Common myeloid progenitor, CD34-positive (primary cell): ENCODE results near the gene ATP12A.

Source experiments
- CTCF ChIA-PET: fragments of 350-600 bp; sonication (Branson Sonifier 250); formaldehyde crosslinking; loops from one replicate; lab custom pipeline; 2021; ENCODE audit warnings: antibody characterized with exemption; lab: Charles Lee
- POLR2A ChIA-PET: fragments of 350-600 bp; sonication (Branson Sonifier 250); formaldehyde crosslinking; loops from one replicate; lab custom pipeline; 2021; ENCODE audit warnings: antibody characterized with exemption; lab: Charles Lee
- DNase-seq, 3 donors: peaks; one replicate each; pipeline versions ENCODE4 v3.0.0 to v3.0.0-alpha.2; 2013
- H3K27ac ChIP-seq, 2 experiments: 1 replicate in 1 of 2; 2 replicates in 1 of 2; pipeline ENCODE4 v1.7.0; 2013; ENCODE audit warnings: inconsistent platforms in 2 of 2, low read length in 2 of 2, mild to moderate bottlenecking in 2 of 2, low read depth in 1 of 2, moderate library complexity in 1 of 2; ENCODE audit not compliant: severe bottlenecking in 2 of 2, insufficient read depth in 1 of 2, poor library complexity in 1 of 2
- H3K27me3 ChIP-seq, 5 experiments: replicated peaks in 2 of 5; 1 replicate in 3 of 5; 2 replicates in 2 of 5; pipeline versions ENCODE4 v1.6.1 to v1.7.0; 2013; ENCODE audit warnings: low read length in 4 of 5, mild to moderate bottlenecking in 2 of 5, moderate library complexity in 2 of 5, inconsistent platforms in 1 of 5; ENCODE audit not compliant: insufficient read depth in 5 of 5, control insufficient read depth in 4 of 5
- H3K36me3 ChIP-seq, 4 experiments: 1 replicate in 2 of 4; 2 replicates in 2 of 4; pipeline versions ENCODE4 v1.6.1 to v1.7.0; 2013; ENCODE audit warnings: low read length in 3 of 4, control low read depth in 1 of 4, mild to moderate bottlenecking in 1 of 4; ENCODE audit not compliant: control insufficient read depth in 4 of 4, insufficient read depth in 4 of 4
- H3K4me1 ChIP-seq, 4 experiments: 1 replicate in 3 of 4; 2 replicates in 1 of 4; pipeline versions ENCODE4 v1.6.1 to v1.7.1; 2013; ENCODE audit warnings: low read length in 3 of 4, mild to moderate bottlenecking in 3 of 4, control low read depth in 1 of 4, inconsistent platforms in 1 of 4, moderate library complexity in 1 of 4; ENCODE audit not compliant: control insufficient read depth in 4 of 4, insufficient read depth in 4 of 4; ENCODE audit errors: control extremely low read depth in 1 of 4
- H3K4me3 ChIP-seq, 7 experiments: 1 replicate in 4 of 7; 2 replicates in 3 of 7; pipeline versions ENCODE4 v1.5.1 to v1.7.0; 2013; ENCODE audit warnings: mild to moderate bottlenecking in 7 of 7, low read length in 6 of 7, moderate library complexity in 6 of 7, inconsistent platforms in 2 of 7, low read depth in 2 of 7, control low read depth in 1 of 7; ENCODE audit not compliant: insufficient read depth in 4 of 7, control insufficient read depth in 1 of 7; ENCODE audit errors: extremely low read depth in 1 of 7
- H3K9me3 ChIP-seq, 5 experiments: 1 replicate in 4 of 5; 2 replicates in 1 of 5; pipeline versions ENCODE4 v1.6.1 to v1.7.1; 2013; ENCODE audit warnings: low read length in 4 of 5, mild to moderate bottlenecking in 2 of 5, inconsistent platforms in 1 of 5, low read depth in 1 of 5, moderate library complexity in 1 of 5; ENCODE audit not compliant: control insufficient read depth in 4 of 5, insufficient read depth in 2 of 5; ENCODE audit errors: control extremely low read depth in 1 of 5
- WGBS: methylation state at CpG from one replicate; pipeline ENCODE4 v1.1.5; 2013; ENCODE audit not compliant: insufficient coverage; 5-methylcytosine and 5-hydroxymethylcytosine counted together

The ATP12A gene

DNA sequence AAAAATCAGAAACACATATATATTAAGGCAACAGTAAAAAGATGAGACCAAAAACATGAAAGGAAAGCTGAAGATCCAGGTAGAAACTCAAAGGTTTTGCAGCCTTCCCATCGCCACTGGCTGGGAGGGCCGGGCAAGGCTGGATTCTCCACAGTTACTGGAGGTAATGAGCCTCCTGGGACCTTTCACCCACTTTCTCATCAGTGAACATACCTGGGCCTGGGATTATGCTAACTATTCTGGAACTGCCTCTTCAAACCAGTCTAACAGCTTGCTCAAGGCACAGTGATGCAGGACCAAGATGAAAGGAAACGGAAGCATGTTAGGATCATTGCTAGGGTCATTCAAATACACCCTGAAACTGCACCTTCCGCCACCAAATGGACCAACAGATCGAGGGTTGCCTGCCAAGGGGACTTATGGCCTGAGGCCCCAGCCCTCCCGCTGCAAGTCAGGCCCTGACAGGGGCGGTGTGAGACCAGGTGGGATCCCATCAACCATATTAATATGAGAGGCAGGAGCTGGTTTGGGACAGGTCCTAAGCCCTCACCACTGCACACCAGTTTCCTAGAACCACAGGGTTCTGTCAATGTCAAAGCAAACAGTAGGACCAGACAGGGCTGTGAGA lies 28.4 kb upstream of the ATP12A start:
- H3K27ac ChIP-seq: no peak overlapping the region
- POLR2A ChIA-PET: no interaction called here
- no peaks in the 10 kb centered on the region for H3K27me3 ChIP-seq
- peaks cover 0 to 3% (median 0%) of the 10 kb centered on the region in 5 experiments for H3K9me3 ChIP-seq
- DNase-seq: no peak
- H3K36me3 ChIP-seq: no peaks in the 10 kb centered on the region
- no peak overlapping the region for H3K4me3 ChIP-seq
- WGBS: 100% methylated on average over 6 of the region's 7 CpGs
- CTCF ChIA-PET: no interaction called here
- peaks cover 0 to 4% (median 0%) of the 10 kb centered on the region in 4 experiments for H3K4me1 ChIP-seq

DNA sequence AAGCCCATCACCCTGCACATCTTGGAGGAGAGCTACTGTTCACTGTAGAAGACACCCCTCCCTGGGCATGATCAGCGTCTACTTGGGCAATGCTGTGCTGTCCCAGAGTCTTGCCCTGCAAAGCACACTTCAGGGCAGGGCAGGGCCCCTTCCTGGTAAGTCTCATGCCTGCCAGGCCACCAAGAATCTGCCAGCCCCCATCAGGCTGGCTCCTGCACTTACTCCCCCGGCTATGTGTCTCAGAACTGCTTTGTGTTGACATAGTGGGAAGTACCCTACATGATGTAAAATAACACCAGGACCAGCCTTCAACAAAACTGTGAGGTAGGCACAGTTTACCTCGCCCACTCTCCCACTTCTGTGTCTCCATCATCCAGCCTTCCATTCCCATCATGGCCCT lies 27.8 kb upstream of the ATP12A start:
- no peaks in the 10 kb centered on the region for H3K36me3 ChIP-seq
- no peak overlapping the region for H3K27ac ChIP-seq
- H3K27me3 ChIP-seq: no peaks in the 10 kb centered on the region
- ChIA-PET CTCF (no interaction called here), POLR2A (no interaction called here)
- peaks cover 0 to 3% (median 0%) of the 10 kb centered on the region in 5 experiments for H3K9me3 ChIP-seq
- WGBS: 100% methylated on average over 3 of the region's 3 CpGs
- no peak for DNase-seq
- no peak overlapping the region for H3K4me3 ChIP-seq
- peaks cover 0 to 4% (median 0%) of the 10 kb centered on the region in 4 experiments for H3K4me1 ChIP-seq

DNA sequence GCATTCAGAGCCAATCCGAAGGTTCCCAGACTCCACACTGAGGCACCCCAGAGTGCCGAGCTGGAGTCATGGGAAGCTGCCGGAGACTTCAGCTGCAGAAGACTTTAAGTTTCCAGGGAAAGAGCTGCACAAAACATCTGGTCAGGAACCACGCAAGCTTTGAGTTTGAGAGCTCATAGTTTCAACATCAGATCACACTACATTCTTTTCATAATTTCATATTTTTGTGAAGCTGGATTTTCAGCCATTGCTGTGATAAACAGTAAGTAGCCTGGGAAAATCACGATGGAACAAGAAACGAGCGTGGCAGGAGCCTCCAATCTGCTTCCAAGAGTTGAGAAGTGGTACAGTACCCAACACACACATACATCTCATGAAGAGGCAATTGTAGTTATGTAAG lies 25.5 kb upstream of the ATP12A start:
- H3K27ac ChIP-seq: no peak overlapping the region
- peaks cover 0 to 2% (median 0%) of the 10 kb centered on the region in 5 experiments for H3K27me3 ChIP-seq
- CTCF ChIA-PET: interaction anchor here (0.7 to 1.3 kb wide), 4 partner anchors 18 to 76 kb away, joined by 3 to 5 read pairs (median 3); no protein-coding TSS in a partner anchor
- H3K4me1 ChIP-seq: peaks cover 0 to 4% (median 0%) of the 10 kb centered on the region in 4 experiments
- no peaks in the 10 kb centered on the region for H3K36me3 ChIP-seq
- DNase-seq: no peak
- H3K4me3 ChIP-seq: no peak overlapping the region
- 98% methylated on average over 5 of the region's 7 CpGs for whole genome bisulfite sequencing
- peaks cover 0 to 3% (median 0%) of the 10 kb centered on the region in 5 experiments for H3K9me3 ChIP-seq
- POLR2A ChIA-PET: no interaction called here

DNA sequence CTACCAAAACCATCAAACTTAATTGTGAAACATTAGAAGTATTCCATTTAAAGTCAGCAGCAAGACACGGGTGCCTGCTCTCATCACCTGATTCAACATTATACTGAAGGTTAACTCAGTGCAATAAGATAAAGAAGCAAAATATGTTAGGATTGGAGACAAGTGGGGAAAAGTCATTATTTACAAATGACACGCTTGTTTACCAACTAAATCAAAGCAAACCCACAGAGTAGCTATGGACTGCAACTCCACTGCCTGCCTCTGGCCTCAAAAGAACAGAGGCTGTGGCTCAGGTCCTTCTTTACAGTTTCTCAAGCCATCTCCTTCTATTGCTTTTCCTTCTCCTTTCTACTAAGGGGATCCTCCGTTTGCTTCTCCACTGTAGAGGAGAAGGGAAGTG lies 21.0 kb upstream of the ATP12A start:
- H3K36me3 ChIP-seq: no peaks in the 10 kb centered on the region
- ChIA-PET POLR2A (no interaction called here), CTCF (interaction anchor here (1.0 to 2.9 kb wide), 3 partner anchors 11 to 26 kb away, joined by 3 to 10 read pairs (median 5); no protein-coding TSS in a partner anchor)
- no peak for DNase-seq
- no peak overlapping the region for H3K27ac ChIP-seq
- H3K4me1 ChIP-seq: no peaks in the 10 kb centered on the region
- H3K27me3 ChIP-seq: peaks cover 0 to 2% (median 0%) of the 10 kb centered on the region in 5 experiments
- no peaks in the 10 kb centered on the region for H3K9me3 ChIP-seq
- H3K4me3 ChIP-seq: no peak overlapping the region
- no CpG with 5 or more reads among the region's 3 CpGs for WGBS

DNA sequence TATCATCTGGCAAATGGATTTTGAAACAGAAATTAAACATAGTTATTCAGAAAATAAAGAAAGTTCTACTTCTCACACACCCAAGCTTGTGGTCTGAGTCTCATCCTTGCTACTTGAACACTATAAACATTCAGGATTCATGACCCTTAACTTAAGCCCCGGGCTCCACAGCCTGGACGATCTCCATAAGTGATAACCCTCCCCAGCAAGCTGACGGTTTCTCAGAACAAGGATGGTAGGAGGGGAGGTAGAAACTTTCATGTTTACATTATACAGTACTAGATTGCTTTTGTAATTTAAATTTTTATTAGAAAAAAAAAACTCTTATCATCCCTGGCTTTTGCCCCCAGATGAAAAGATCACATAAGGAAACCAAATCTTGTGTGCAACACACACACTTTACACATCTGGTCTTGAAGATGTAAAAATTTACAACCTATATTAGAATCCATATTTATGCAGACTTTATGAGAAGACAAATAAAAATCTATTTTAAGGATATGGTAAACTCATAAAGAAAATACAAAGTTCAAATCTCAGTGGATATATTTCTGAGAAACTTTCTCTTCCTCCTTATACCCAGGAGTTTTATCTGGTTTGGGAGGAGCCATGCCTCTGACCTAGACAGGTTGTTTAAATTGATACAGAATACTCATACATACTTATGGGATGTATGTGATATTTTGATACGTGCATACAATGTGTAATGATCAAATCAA lies 20.0 kb upstream of the ATP12A start:
- ChIA-PET CTCF (interaction anchor here (1.2 to 2.9 kb wide), 2 partner anchors 10 to 11 kb away, joined by 5 to 10 read pairs; no protein-coding TSS in a partner anchor), POLR2A (no interaction called here)
- no peaks in the 10 kb centered on the region for H3K36me3 ChIP-seq
- H3K27ac ChIP-seq: no peak overlapping the region
- WGBS: no CpG with 5 or more reads among the region's 4 CpGs
- no peak for DNase-seq
- no peaks in the 10 kb centered on the region for H3K4me1 ChIP-seq
- H3K27me3 ChIP-seq: peaks cover 0 to 2% (median 0%) of the 10 kb centered on the region in 5 experiments
- H3K4me3 ChIP-seq: no peak overlapping the region
- no peaks in the 10 kb centered on the region for H3K9me3 ChIP-seq

DNA sequence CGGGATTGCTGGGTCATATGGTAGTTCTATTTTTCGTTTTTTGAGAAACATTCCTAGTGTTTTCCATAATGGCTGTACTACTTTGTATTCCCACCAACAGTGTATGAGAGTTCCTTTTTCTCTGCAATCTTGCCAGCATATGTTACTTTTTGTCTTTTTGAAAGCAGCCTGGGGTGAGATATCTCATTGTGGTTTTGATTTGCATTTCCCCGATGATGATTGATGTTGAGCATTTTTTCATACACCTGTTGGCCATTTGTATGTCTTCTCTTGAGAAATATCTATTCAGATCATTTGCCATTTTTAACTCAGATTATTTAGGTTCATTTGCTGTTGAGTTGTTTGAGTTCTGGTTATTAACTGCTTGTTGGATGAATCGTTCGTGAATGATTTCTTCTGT lies 18.5 kb upstream of the ATP12A start:
- Histone ChIP-seq H3K9me3 (no peaks in the 10 kb centered on the region), H3K4me1 (no peaks in the 10 kb centered on the region), H3K27me3 (peaks cover 0 to 2% (median 0%) of the 10 kb centered on the region in 5 experiments), H3K27ac (no peak overlapping the region), H3K4me3 (no peak overlapping the region), H3K36me3 (no peaks in the 10 kb centered on the region)
- WGBS: 100% methylated on average over 1 of the region's 5 CpGs
- DNase-seq: peak in 1 of 3 donors; percentile 10
- ChIA-PET CTCF (interaction anchor here (2.9 kb wide), 1 partner anchor 12 kb away, joined by 21 read pairs; no protein-coding TSS in a partner anchor), POLR2A (no interaction called here)
